A549 (cell line): ENCODE results near the gene FANCG.

ENCODE experiments used
- CHD4 ChIP-seq: fragments of 200-600 bp; sonication (generic); IDR thresholded peaks from 2 replicates; pipeline ENCODE4 v1.6.1; 2016; ENCODE audit warnings: antibody characterized with exemption, mild to moderate bottlenecking, borderline replicate concordance
- CTCF ChIP-seq: fragments of >200 bp; sonication (Bioruptor Twin); formaldehyde crosslinking; IDR thresholded peaks from 3 replicates; pipeline ENCODE4 v1.5.1; 2016
- EP300 ChIP-seq, 2 experiments: fragments of >200 bp; sonication (Bioruptor Twin); formaldehyde crosslinking; IDR thresholded peaks; 2 replicates in 1 of 2; 3 replicates in 1 of 2; pipeline ENCODE4 v1.6.1; 2016 to 2017
- FOSL2 ChIP-seq, 2 experiments: fragments of 450-650 bp in 1 of 2; fragments of >200 bp in 1 of 2; sonication (Bioruptor Twin) in 1 of 2; formaldehyde crosslinking; IDR thresholded peaks; 2 replicates each; pipeline versions ENCODE4 v1.5.0 to v1.6.1; 2016 to 2020; ENCODE audit warnings: mild to moderate bottlenecking in 1 of 2, moderate library complexity in 1 of 2
- HMGXB4 ChIP-seq: fragments of 250-450 bp; sonication (Bioruptor Pico); IDR thresholded peaks from 2 replicates; pipeline ENCODE4 v1.5.0; 2021; ENCODE audit warnings: mild to moderate bottlenecking, moderate library complexity, borderline replicate concordance
- JUN ChIP-seq, 2 experiments: fragments of >200 bp; sonication (Bioruptor Twin); formaldehyde crosslinking; IDR thresholded peaks; 2 replicates in 1 of 2; 3 replicates in 1 of 2; pipeline ENCODE4 v1.6.1; 2016 to 2017
- JUNB ChIP-seq: fragments of >200 bp; sonication (Bioruptor Twin); formaldehyde crosslinking; IDR thresholded peaks from 2 replicates; pipeline ENCODE4 v1.6.1; 2016
- MAZ ChIP-seq: fragments of 150-350 bp; IDR thresholded peaks from 2 replicates; pipeline ENCODE4 v1.6.1; 2014; ENCODE audit warnings: antibody characterized with exemption, low read depth, low read length, borderline replicate concordance
- MYC ChIP-seq: IDR thresholded peaks from 2 replicates; pipeline ENCODE4 v1.6.1; 2012; ENCODE audit warnings: mild to moderate bottlenecking, inconsistent platforms, low read length, improper control_type of control experiment, borderline replicate concordance
- NFE2L2 ChIP-seq: fragments of 150-350 bp; conservative IDR thresholded peaks from 2 replicates; pipeline ENCODE4 v1.6.1; 2014; ENCODE audit warnings: low read length
- POLR2A ChIP-seq: IDR thresholded peaks from 2 replicates; pipeline ENCODE4 v1.6.1; 2012; ENCODE audit warnings: mild to moderate bottlenecking, low read length
- RAD21 ChIP-seq, 2 experiments: fragments of >200 bp in 1 of 2; sonication (Bioruptor Twin) in 1 of 2; formaldehyde crosslinking in 1 of 2; IDR thresholded peaks in 1 of 2; conservative IDR thresholded peaks in 1 of 2; 2 replicates in 1 of 2; 3 replicates in 1 of 2; pipeline ENCODE4 v1.6.1; 2012 to 2018; ENCODE audit warnings: inconsistent platforms in 1 of 2
- REST ChIP-seq: fragments of 200-600 bp; sonication (generic); IDR thresholded peaks from 2 replicates; pipeline ENCODE4 v1.6.1; 2016; ENCODE audit warnings: antibody characterized with exemption, mild to moderate bottlenecking, moderate library complexity
- USF2 ChIP-seq: fragments of 450-650 bp; IDR thresholded peaks from 2 replicates; pipeline ENCODE4 v1.6.1; 2014; ENCODE audit warnings: antibody characterized with exemption

- TF ChIP-seq CTCF (no peak), MAZ (no peak), REST (no peak), EP300 (IDR thresholded peaks at IDR 0.05) (no peak), FOSL2 (IDR thresholded peaks at IDR 0.05) (no peak), FOSL2 (CRISPR knock-in tag; IDR thresholded peaks at IDR 0.05) (no peak), NFE2L2 (no peak), CHD4 (no peak), RAD21 (conservative IDR thresholded peaks at IDR 0.05 in 1 of 2, IDR thresholded peaks at IDR 0.05 in 1 of 2) (no peak), JUNB (no peak), POLR2A (no peak), JUN (IDR thresholded peaks at IDR 0.05) (no peak), HMGXB4 (CRISPR knock-in tag) (no peak), USF2 (no peak), MYC (no peak)
Observed at GRCh38 chr9:35054871-35055644, 24.7 kb downstream of the FANCG start.
